Mesenchymal stem cell (in vitro differentiated cells and primary cell): ENCODE data around the gene PNPLA2.

Experiments
- DNase-seq: peaks from one replicate; pipeline ENCODE4 v3.0.0-alpha.2; 2013
- H2AFZ ChIP-seq: one replicate; pipeline ENCODE4 v1.6.1; 2013; ENCODE audit warnings: low read depth, mild to moderate bottlenecking, control low read depth, inconsistent platforms, low read length, moderate library complexity
- H2AK5ac ChIP-seq: 2 replicates; pipeline ENCODE4 v1.6.1; 2013; ENCODE audit warnings: low read length, moderate library complexity, mild to moderate bottlenecking, inconsistent platforms; ENCODE audit not compliant: severe bottlenecking
- H2BK120ac ChIP-seq: one replicate; pipeline ENCODE4 v1.6.1; 2013; ENCODE audit warnings: low read depth, mild to moderate bottlenecking, inconsistent platforms, low read length, moderate library complexity
- H2BK12ac ChIP-seq, 2 experiments: one replicate each; pipeline ENCODE4 v1.6.1; 2013; ENCODE audit warnings: inconsistent platforms in 2 of 2, low read length in 2 of 2, mild to moderate bottlenecking in 2 of 2, moderate library complexity in 2 of 2, control low read depth in 1 of 2
- H2BK15ac ChIP-seq: one replicate; pipeline ENCODE4 v1.6.1; 2013; ENCODE audit warnings: mild to moderate bottlenecking, low read depth, inconsistent platforms; ENCODE audit not compliant: poor library complexity, severe bottlenecking
- H2BK5ac ChIP-seq: 2 replicates; pipeline ENCODE4 v1.6.1; 2013; ENCODE audit warnings: low read depth, mild to moderate bottlenecking, low read length, control low read depth, inconsistent platforms; ENCODE audit not compliant: poor library complexity, severe bottlenecking
- H3K14ac ChIP-seq, 2 experiments: one replicate each; pipeline ENCODE4 v1.6.1; 2013; ENCODE audit warnings: inconsistent platforms in 2 of 2, low read length in 2 of 2, control low read depth in 1 of 2, mild to moderate bottlenecking in 1 of 2, moderate library complexity in 1 of 2
- H3K18ac ChIP-seq, 2 experiments: one replicate each; pipeline ENCODE4 v1.6.1; 2013; ENCODE audit warnings: inconsistent platforms in 2 of 2, low read length in 2 of 2, control low read depth in 1 of 2, low read depth in 1 of 2, mild to moderate bottlenecking in 1 of 2
- H3K23ac ChIP-seq, 2 experiments: one replicate each; pipeline ENCODE4 v1.6.1; 2013; ENCODE audit warnings: inconsistent platforms in 2 of 2, low read length in 2 of 2, mild to moderate bottlenecking in 2 of 2, moderate library complexity in 2 of 2, control low read depth in 1 of 2
- H3K27ac ChIP-seq: 2 replicates; pipeline ENCODE4 v1.5.1; 2013; ENCODE audit warnings: mild to moderate bottlenecking, moderate library complexity, low read length, control low read depth, inconsistent platforms; ENCODE audit not compliant: poor library complexity, severe bottlenecking
- H3K27me3 ChIP-seq, 2 experiments: 2 replicates each; pipeline versions ENCODE4 v1.6.1 to v1.7.0; 2013; ENCODE audit warnings: low read length in 2 of 2, mild to moderate bottlenecking in 2 of 2, moderate library complexity in 2 of 2, control low read depth in 1 of 2, inconsistent platforms in 1 of 2; ENCODE audit not compliant: control insufficient read depth in 1 of 2, insufficient read depth in 1 of 2
- H3K36me3 ChIP-seq, 2 experiments: 2 replicates each; pipeline versions ENCODE4 v1.6.1 to v1.7.0; 2013; ENCODE audit warnings: low read length in 2 of 2, control low read depth in 1 of 2, inconsistent platforms in 1 of 2, low read depth in 1 of 2, mild to moderate bottlenecking in 1 of 2; ENCODE audit not compliant: insufficient read depth in 2 of 2, control insufficient read depth in 1 of 2
- H3K4ac ChIP-seq, 2 experiments: one replicate each; pipeline ENCODE4 v1.6.1; 2013; ENCODE audit warnings: inconsistent platforms in 2 of 2, low read length in 2 of 2, mild to moderate bottlenecking in 2 of 2, moderate library complexity in 2 of 2, control low read depth in 1 of 2, low read depth in 1 of 2
- H3K4me1 ChIP-seq: 2 replicates; pipeline ENCODE4 v1.6.1; 2013; ENCODE audit warnings: low read depth, low read length, control low read depth; ENCODE audit not compliant: control insufficient read depth, insufficient read depth
- H3K4me2 ChIP-seq: 2 replicates; pipeline ENCODE4 v1.6.1; 2013; ENCODE audit warnings: low read length, mild to moderate bottlenecking, inconsistent platforms; ENCODE audit not compliant: poor library complexity, severe bottlenecking
- H3K4me3 ChIP-seq, 2 experiments: 2 replicates each; pipeline versions ENCODE4 v1.5.1 to v1.7.0; 2013; ENCODE audit warnings: low read length in 2 of 2, mild to moderate bottlenecking in 2 of 2, control low read depth in 1 of 2, low read depth in 1 of 2; ENCODE audit not compliant: insufficient read depth in 1 of 2
- H3K79me1 ChIP-seq: replicated peaks from 2 replicates; pipeline ENCODE4 v1.6.1; 2013; ENCODE audit warnings: mild to moderate bottlenecking, control low read depth, low read length, inconsistent platforms; ENCODE audit not compliant: poor library complexity, severe bottlenecking
- H3K9ac ChIP-seq: 2 replicates; pipeline ENCODE4 v1.7.0; 2013; ENCODE audit warnings: mild to moderate bottlenecking, low read length, moderate library complexity
- H3K9me3 ChIP-seq: 2 replicates; pipeline ENCODE4 v1.7.0; 2013; ENCODE audit warnings: mild to moderate bottlenecking, low read length; ENCODE audit not compliant: control insufficient read depth
- H4K8ac ChIP-seq: one replicate; pipeline ENCODE4 v1.6.1; 2013; ENCODE audit warnings: inconsistent platforms, mild to moderate bottlenecking, low read length, moderate library complexity
- H4K91ac ChIP-seq: one replicate; pipeline ENCODE4 v1.6.1; 2013; ENCODE audit warnings: mild to moderate bottlenecking, low read length, inconsistent platforms
- WGBS: methylation state at CpG from one replicate; pipeline ENCODE4 v1.1.7; 2013; ENCODE audit warnings: mixed read lengths; 5-methylcytosine and 5-hydroxymethylcytosine counted together

PNPLA2 gene

DNA sequence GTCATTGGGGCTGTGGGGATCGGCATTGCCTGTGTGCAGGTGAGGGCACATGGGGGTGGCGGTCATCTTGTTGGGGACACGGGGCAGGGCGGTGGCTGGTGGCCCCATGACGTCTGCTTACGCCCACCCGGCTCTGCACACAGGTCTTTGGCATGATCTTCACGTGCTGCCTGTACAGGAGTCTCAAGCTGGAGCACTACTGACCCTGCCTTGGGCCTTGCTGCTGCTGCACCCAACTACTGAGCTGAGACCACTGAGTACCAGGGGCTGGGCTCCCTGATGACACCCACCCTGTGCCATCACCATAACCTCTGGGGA, 19.2 kb downstream of the PNPLA2 start:
- 83% methylated on average over 8 of the region's 8 CpGs for WGBS
- DNase-seq, result no peak
- Histone ChIP-seq H3K9ac (no peak overlapping the region), H3K18ac (no peak overlapping the region), H2BK15ac (no peak overlapping the region), H3K27me3 (no peaks in the 10 kb centered on the region), H3K23ac (no peak overlapping the region), H3K4me2 (no peak overlapping the region), H3K4me1 (peaks cover 65% of the 10 kb centered on the region), H3K4me3 (no peak overlapping the region), H3K9me3 (no peaks in the 10 kb centered on the region), H2AFZ (no peak overlapping the region), H2BK5ac (no peak overlapping the region), H3K36me3 (peaks cover 52 to 57% of the 10 kb centered on the region in 2 experiments), H4K8ac (no peak overlapping the region), H3K14ac (no peak overlapping the region), H3K4ac (no peak overlapping the region), H2BK12ac (no peak overlapping the region), H3K79me1 (no peaks in the 10 kb centered on the region), H3K27ac (no peak overlapping the region), H4K91ac (no peak overlapping the region), H2AK5ac (no peak overlapping the region), H2BK120ac (no peak overlapping the region)

DNA sequence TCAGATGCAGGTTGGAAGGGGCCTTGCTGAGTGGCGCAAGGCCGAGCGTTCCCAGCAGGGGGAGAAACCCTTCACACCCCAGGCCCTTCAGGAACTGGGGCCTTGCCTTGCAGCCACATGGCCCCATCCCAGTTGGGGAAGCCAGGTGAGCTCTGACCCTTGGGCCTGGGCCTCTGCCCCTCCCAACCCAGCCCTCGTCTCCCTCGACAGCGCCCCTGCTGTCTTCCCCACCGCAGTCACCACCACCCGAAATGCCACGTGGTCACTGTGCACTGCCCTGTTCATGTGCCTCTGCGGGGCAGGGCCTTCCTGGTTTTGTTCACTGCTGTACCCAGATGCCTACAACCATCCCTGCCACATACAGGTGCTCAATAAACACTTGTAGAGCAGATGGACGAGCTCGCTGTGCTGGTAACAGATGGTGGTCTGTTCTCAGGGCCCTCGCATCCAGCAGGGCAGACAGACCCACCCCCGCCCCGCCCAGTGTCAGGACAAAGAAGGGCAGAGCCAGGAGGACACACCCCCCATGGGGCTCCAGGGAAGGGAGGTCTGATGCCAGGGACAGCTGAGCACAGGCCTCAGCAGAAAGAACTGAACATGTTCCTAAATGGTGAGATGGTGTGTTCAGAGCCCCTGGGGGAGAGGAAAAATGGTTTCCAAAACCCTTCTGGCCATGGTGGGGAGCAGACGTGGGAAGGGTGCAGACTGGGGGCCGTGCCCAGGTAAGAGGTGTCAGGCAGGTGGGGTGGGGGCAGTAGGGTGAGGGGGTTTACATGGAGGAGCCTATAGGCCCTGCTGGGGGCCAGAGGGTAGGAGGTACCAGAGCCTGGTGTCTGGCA, 19.9 kb downstream of the PNPLA2 start:
- H3K36me3 ChIP-seq, result peaks cover 52 to 57% of the 10 kb centered on the region in 2 experiments
- H3K23ac ChIP-seq, result peak overlapping the region in 1 of 2 experiments; percentile 74
- H2BK15ac ChIP-seq, result no peak overlapping the region
- H3K27ac ChIP-seq, result peak overlapping the region; percentile 16
- peak; percentile 43 for DNase-seq
- peaks cover 68% of the 10 kb centered on the region for H3K4me1 ChIP-seq
- H2BK5ac ChIP-seq, result no peak overlapping the region
- H2AK5ac ChIP-seq, result peak overlapping the region; percentile 11
- H3K4me2 ChIP-seq, result no peak overlapping the region
- peak overlapping the region in 1 of 2 experiments; percentile 3 for H2BK12ac ChIP-seq
- H4K8ac ChIP-seq, result no peak overlapping the region
- no peak overlapping the region for H3K4ac ChIP-seq
- H2BK120ac ChIP-seq, result no peak overlapping the region
- 63% methylated on average over 17 of the region's 17 CpGs for WGBS
- H3K79me1 ChIP-seq, result no peaks in the 10 kb centered on the region
- no peak overlapping the region for H2AFZ ChIP-seq
- H3K18ac ChIP-seq, result peak overlapping the region in 1 of 2 experiments; percentile 37
- no peaks in the 10 kb centered on the region for H3K27me3 ChIP-seq
- H3K9me3 ChIP-seq, result no peaks in the 10 kb centered on the region
- no peak overlapping the region for H3K14ac ChIP-seq
- H4K91ac ChIP-seq, result no peak overlapping the region
- peak overlapping the region; percentile 96 for H3K9ac ChIP-seq
- no peak overlapping the region for H3K4me3 ChIP-seq

DNA sequence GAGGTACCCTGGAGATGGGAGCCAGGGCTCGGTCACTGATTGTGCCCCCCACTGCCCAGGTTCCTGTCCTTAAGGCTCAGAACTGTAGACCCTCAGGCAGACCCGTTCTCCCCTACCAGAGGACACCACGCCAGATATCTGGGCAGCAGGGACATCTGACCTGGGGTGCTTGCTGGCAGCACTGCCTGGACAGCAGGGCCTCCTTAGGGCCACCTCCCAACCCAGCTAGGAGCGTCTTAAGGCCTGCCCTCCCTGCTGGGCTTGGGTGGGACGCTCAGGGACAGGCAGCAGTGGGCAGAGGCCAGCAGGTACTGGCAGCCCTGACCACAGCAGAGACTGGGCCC, 20.5 kb downstream of the PNPLA2 start:
- 95% methylated on average over 5 of the region's 5 CpGs for whole genome bisulfite sequencing
- H4K8ac ChIP-seq, result no peak overlapping the region
- no peaks in the 10 kb centered on the region for H3K79me1 ChIP-seq
- no peak overlapping the region for H4K91ac ChIP-seq
- peak overlapping the region; percentile 9 for H3K27ac ChIP-seq
- no peaks in the 10 kb centered on the region for H3K27me3 ChIP-seq
- H2BK15ac ChIP-seq, result no peak overlapping the region
- peaks cover 69% of the 10 kb centered on the region for H3K4me1 ChIP-seq
- no peak overlapping the region for H3K4me3 ChIP-seq
- H2BK12ac ChIP-seq, result no peak overlapping the region
- no peak overlapping the region for H3K18ac ChIP-seq
- H3K14ac ChIP-seq, result no peak overlapping the region
- DNase-seq, result no peak
- H3K4me2 ChIP-seq, result no peak overlapping the region
- peaks cover 52 to 57% of the 10 kb centered on the region in 2 experiments for H3K36me3 ChIP-seq
- H3K9me3 ChIP-seq, result no peaks in the 10 kb centered on the region
- no peak overlapping the region for H3K4ac ChIP-seq
- no peak overlapping the region for H2BK120ac ChIP-seq
- H3K9ac ChIP-seq, result peak overlapping the region; percentile 96
- H2AK5ac ChIP-seq, result no peak overlapping the region
- H3K23ac ChIP-seq, result peak overlapping the region in 1 of 2 experiments; percentile 74
- no peak overlapping the region for H2AFZ ChIP-seq
- no peak overlapping the region for H2BK5ac ChIP-seq

DNA sequence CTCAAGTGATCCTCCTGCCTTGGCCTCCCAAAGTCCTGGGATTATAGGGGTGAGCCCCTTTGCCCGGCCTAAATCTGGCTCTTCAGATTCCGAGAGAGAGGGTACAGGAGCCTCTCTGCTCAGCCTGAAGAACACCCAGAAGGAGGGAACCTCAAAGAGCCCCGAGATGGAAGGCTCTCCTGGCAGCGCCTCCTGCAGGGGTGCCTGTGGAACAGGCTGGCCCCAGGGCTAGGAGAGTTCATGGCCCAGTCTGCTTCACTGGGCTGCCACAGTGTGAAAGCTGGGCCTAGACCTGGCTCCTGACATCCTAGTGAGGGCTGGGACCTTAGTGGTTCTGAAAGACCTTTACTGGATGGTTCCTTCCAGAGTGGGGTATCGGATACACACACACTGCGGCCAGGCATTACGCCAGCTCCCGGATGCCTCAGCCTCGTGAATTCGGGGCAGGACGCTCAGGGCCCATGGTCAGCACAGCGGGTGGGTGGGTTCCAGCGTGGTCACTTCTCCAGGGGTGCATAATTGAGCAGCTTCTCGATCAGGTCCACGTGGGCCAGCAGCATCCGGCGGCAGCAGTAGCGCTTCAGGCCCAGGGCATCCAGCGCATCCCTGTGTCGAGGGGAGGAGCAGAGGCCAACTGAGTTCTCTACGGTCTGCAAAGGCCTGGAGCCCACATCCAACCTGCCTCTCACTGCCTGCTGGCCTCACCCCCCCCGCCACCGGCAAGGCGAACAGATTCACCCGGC, 21.3 kb downstream of the PNPLA2 start:
- H3K36me3 ChIP-seq, result peaks cover 52 to 57% of the 10 kb centered on the region in 2 experiments
- no peak overlapping the region for H2BK120ac ChIP-seq
- peak overlapping the region; percentile 25 for H4K91ac ChIP-seq
- H3K4ac ChIP-seq, result peak overlapping the region in 1 of 2 experiments; percentile 13
- H2BK12ac ChIP-seq, result no peak overlapping the region
- H2BK5ac ChIP-seq, result no peak overlapping the region
- H3K27ac ChIP-seq, result peak overlapping the region; percentile 18
- H3K79me1 ChIP-seq, result no peaks in the 10 kb centered on the region
- H3K18ac ChIP-seq, result no peak overlapping the region
- H3K4me3 ChIP-seq, result peak overlapping the region; percentile 17 to 94
- H3K14ac ChIP-seq, result peak overlapping the region in 1 of 2 experiments; percentile 35
- H2BK15ac ChIP-seq, result no peak overlapping the region
- H3K23ac ChIP-seq, result no peak overlapping the region
- peak overlapping the region; percentile 54 for H3K4me2 ChIP-seq
- WGBS, result 88% methylated on average over 25 of the region's 25 CpGs
- peak overlapping the region; percentile 48 for H4K8ac ChIP-seq
- H3K4me1 ChIP-seq, result peaks cover 65% of the 10 kb centered on the region
- no peak overlapping the region for H2AFZ ChIP-seq
- peak overlapping the region; percentile 96 for H3K9ac ChIP-seq
- no peaks in the 10 kb centered on the region for H3K27me3 ChIP-seq
- DNase-seq, result no peak
- H3K9me3 ChIP-seq, result no peaks in the 10 kb centered on the region
- peak overlapping the region; percentile 15 for H2AK5ac ChIP-seq
